ENCODE results near the gene MAPRE3.

Gene MAPRE3

DNA sequence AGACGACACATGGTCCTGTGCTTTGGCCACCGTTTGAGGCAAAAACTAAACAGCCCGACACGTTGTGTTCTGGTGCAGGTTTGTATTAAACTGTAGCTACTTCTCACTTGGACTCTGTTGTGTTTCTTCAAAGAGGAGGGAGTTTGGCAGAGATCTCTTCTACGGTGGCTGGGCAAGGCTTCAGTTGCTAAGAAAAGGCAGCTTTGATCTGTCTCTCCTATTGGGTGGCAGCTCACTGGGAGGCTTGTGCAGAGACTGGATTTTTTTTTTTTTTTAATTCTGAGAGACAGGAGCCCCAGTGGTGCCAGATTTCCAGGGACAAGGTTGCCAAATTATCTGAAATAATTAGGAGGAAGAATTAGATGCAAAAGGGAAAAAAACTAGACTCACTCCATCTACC lies 20.2 kb upstream of the MAPRE3 start:
- DNase-seq (ENCODE audit: low spot score), result no peak

- no peak for DNase-seq (ENCODE audit: low spot score)
These were observed 19.2 kb upstream of the MAPRE3 start for GRCh38 chr2:26951236-26951635.

- DNase-seq (ENCODE audit: low spot score), result no peak
These were observed 18.1 kb upstream of the MAPRE3 start for GRCh38 chr2:26952374-26952773.

GRCh38 chr2:26954135-26954534 lies 16.3 kb upstream of the MAPRE3 start:
- DNase-seq (ENCODE audit: low spot score), result no peak

DNA sequence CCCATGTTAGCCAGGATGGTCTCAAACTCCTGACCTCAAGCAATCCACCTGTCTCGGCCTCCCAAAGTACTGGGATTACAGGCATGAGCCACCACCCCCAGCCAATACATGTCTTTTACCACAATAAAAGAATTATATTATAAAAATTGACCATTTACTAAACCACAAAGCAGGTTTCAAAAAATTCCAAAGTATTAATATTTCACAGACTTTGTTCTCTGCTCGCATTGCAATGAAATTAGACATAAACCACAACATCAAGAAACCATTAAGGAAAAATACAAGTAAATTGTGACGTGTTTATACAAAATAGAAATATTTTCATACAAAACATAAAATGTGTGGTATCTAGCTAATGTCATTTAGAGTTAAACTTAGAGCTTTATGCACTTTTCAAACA lies 13.4 kb upstream of the MAPRE3 start:
- no peak for DNase-seq (ENCODE audit: low spot score)

GRCh38 chr2:26957534-26957933 lies 12.9 kb upstream of the MAPRE3 start:
- no peak for DNase-seq (ENCODE audit: low spot score)

DNA sequence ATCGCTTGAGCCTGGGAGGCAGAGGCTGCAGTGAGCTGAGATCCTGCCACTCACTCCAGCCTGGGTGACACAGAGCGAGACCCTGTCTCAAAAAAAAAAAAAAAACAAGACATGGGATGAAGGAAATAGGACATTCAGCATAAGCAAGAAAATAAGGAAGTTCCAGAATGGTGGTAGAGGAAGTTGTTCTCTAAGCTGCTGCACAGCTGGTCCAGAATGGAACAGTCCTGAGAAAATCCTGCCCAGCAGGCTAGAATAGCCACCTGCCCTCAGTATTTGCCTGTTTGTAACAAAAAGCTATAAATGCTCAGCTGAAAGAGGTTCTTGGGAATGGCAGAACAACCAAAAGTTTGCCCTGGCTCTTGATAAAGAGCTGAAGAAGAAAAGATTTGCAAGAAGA lies 11.1 kb upstream of the MAPRE3 start:
- DNase-seq (ENCODE audit: low spot score), result no peak

DNA sequence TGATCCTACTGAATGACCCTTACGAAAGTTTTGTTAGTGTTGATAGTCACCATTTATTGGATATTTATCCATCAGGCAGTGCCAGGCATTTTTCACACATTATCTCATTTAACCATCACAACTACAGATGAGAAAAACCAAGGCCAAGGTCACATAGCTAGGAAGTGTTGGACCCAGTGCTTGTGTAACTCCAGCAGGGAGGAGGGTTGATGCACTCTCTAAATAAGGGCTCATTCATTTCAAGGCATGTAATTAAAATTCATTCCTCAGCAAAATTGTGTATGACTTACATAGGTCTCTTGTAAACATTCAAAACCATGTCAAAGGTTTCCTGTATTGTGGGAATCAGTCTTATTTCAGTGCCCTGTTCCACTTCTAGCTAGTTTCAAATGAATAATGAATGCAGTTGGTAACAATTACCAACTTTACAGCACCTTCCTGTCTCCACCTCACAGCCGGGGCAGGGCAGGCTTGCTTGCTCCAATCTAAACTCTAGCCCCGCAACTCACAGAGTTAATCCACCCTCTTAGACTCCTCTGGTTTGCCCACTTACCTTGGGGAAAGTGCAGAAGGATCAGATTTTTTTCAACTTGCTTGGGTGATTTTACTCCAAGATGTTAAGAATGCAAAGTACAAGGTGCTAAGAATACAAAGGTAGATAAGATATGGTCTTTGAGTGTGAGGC lies 5.8 kb upstream of the MAPRE3 start:
- DNase-seq (ENCODE audit: low spot score), result no peak

GRCh38 chr2:26968001-26968400 lies 2.4 kb upstream of the MAPRE3 start:
- DNase-seq (ENCODE audit: low spot score), result no peak

DNA sequence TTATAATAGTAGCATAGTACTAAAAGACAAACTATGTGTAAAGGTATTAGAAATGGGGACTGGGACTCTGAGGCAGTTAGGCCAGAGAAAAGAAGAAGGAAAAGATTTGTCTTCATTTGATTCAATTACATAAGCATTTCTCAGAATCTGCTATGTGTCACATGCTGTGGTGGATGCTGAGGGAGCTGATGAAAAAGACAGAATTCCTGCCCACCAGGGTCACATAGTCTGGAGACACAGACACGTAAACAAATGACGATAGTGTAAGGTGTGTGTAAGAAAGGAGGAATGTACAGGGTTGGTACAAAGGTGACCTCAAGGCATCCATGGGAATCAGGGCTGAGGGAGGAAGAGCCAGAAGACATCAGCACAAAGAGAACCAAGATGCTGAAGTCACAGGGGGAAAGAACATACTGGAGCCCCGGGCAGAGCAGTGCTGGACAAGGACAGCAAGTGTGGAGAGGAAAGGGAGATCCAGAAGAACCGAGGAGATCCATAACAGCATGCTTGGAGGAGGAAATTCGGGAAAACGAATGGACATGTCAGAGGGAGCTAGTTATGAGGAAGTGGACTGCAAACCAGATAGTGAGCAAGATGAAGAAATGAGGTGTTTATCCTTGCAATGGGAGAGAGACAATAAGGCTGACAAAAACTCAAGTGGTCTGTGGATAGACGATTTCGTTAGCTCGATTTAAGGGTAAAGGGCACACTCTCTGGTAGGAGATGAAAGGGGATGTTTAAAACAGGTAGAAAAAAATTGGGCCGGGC lies 1.2 kb upstream of the MAPRE3 start:
- DNase-seq (ENCODE audit: low spot score), result no peak

GRCh38 chr2:26970928-26971627 lies 641 bp downstream of the MAPRE3 start:
- DNase-seq (ENCODE audit: low spot score), result no peak

DNA sequence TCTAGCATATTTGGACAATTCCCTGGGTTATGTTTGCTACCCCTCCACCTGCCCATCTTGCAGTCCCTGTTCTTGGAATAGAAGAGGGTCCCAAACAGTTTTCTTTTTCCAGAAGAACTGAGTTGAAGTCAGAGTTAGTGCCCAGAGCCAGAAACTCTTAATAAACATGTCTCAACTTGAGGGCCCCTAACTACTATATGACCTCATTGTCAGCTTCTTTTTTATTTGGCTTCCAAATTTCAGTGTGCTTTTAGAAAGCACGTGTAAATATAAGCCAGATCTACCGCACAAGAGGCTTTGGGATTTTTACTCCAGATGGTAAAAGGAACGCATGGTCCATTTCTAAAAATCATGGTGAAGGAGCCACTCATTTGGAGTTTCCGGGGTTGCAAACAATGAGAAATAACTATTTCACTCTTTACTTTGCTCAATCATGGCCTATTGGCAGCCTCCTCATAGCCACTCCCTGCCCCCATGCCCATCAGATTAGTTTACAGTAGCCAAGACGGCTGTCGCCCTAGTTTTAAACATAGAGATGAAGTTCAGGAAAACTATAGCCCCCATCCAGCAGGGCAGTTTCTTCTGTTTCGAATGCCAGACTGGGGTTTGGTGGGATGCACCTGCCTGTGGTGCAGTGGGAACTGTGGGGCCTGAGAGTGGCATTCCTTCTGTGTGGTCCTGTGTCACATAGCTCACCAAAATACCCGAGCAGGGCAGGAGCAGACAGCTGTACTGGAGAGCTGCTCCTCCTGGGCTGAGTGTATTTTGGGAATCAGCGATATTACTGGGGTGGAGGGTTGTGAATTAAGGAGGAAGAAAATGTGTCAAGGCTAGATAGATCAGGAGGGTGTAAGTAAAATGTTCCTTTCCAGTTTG lies 1.7 kb downstream of the MAPRE3 start:
- DNase-seq (ENCODE audit: low spot score), result no peak

- DNase-seq (ENCODE audit: low spot score), result no peak
These were observed 3.9 kb downstream of the MAPRE3 start for GRCh38 chr2:26974352-26974751.

DNA sequence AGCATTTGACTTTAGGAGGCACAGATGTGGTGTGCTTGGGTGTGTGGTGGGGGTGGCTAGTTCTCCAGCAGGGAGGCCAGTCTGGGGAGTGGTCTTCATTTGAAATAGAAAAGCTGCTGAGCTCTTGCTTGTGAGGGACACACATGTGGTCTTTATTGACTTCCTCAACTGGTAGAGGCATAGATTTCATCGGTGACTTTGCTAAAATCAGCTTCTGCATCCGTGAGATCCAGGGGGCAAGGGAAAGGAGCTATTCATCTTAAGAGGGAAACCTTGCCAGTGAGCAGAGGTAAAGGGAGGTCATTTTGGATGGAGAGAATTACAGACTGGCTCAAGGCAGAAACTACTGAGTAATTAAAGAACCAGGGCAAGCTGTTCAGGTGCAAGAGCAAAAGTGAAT lies 4.7 kb downstream of the MAPRE3 start:
- DNase-seq (ENCODE audit: low spot score), result no peak

DNA sequence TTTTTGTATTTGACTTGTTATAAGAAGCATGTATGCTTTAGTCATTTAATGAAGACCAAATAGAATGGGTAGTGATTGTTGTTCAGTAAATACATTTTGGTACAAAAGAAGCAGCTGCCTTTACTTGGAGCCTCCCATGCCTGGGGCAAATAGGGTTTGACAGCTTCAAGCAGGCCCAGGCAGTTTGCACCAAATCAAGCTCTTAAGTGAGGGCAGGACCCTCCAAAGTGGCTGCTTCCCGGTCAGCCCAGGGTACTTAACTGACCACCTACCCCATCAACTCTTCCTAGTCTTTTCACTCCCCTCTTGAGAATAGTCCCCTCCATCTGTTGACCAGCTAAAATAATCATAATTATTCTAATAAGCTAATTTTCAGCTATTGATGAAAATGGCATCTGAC lies 5.2 kb downstream of the MAPRE3 start:
- no peak for DNase-seq (ENCODE audit: low spot score)

GRCh38 chr2:26976237-26976636 lies 5.8 kb downstream of the MAPRE3 start:
- no peak for DNase-seq (ENCODE audit: low spot score)

DNA sequence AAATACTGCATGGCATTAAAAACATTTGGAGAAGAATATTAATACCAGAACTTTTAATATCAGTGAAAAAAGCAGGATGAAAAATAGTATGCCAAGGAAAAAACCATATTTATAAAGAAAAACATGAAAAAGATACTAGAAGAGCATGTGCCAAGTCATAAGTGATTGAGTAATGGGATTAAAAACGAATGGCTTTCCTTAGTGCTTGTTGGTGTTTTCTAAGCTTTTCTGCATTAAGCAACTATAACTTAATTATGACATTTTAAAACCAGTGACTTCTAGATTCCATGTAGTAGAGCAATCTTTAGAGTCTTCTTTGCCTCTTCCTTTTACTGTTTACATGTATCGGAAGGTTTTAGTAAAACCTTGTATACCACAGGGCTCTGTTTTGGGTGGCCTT lies 6.6 kb downstream of the MAPRE3 start:
- DNase-seq (ENCODE audit: low spot score), result no peak

- DNase-seq (ENCODE audit: low spot score), result no peak
These were observed 7.7 kb downstream of the MAPRE3 start for GRCh38 chr2:26978061-26978596.

DNA sequence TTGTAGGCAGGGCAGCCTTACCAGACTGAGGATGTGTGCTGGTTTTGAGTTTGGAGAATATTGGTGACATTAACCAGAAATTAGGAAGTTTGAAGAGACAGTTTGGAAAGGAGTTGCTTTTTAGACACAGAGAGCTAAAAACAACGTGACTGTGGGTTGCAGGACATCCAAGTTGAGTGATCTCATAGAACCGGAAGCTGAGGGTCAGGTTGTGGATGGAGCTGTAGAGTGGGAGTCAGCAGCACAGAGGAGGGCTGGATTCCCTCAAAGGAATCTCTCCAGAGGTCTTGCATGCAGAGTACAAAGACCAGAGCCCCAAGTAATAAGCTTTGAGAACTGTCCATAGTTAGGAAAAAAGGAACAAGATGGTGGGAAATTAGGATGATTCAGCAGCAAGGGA lies 9.3 kb downstream of the MAPRE3 start:
- DNase-seq (ENCODE audit: low spot score), result no peak

GRCh38 chr2:26980971-26981370 lies 10.5 kb downstream of the MAPRE3 start:
- no peak for DNase-seq (ENCODE audit: low spot score)

GRCh38 chr2:26982102-26982742 lies 11.8 kb downstream of the MAPRE3 start:
- DNase-seq (ENCODE audit: low spot score), result peak; percentile 72

All from D341Med (cell line).